NCI-H1694 (cell line): Measurements from ENCODE around the gene ZBTB20.

Experiments used
- DNase-seq: peaks from one replicate; lab custom pipeline; 2025; lab: John Stamatoyannopoulos, UW

Gene ZBTB20

DNA sequence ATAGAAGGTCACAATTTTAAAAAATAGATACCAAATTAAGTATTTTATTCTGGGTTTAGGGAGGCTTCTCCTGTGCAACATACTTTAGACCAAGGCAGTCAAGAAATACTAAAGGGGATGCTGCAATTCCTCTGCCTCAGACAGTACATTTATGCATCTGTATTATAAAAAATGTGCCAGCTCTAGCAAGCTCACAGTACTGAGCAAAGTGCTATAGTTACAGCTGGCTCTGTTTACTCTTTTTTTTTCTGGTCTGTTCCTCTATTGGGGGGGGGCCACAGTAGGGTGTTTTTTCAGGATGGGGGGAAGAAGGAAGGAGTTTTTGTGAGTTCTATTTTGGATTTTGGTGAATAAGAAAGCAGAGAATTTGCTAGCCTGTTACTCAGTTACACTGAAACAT is 668.3 kb downstream of the ZBTB20 start:
- no peak for DNase-seq

GRCh38 chr3:114476511-114476910 is 670.6 kb downstream of the ZBTB20 start:
- DNase-seq = no peak

DNA sequence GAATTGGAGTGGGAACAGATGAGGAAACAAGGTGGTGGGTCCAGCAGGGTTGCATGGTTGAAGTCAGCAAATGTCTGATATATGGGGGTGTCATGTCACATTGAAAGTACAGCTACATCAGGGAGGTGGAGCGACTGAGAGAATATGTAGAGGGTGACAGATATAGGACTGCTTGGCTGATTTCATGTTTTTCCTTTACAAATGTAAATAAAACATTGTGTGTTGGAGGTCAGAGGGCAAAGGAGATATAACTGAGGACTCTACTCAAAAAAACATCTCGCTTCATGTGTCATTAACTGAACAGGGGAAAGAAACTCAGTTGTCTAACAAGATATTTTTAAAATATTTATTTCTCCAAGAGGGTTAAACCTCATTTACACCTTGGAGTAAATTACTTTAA is 675.6 kb downstream of the ZBTB20 start:
- DNase-seq = no peak

- no peak for DNase-seq
Measured at GRCh38 chr3:114469070-114469469, 678.0 kb downstream of the ZBTB20 start.

DNA sequence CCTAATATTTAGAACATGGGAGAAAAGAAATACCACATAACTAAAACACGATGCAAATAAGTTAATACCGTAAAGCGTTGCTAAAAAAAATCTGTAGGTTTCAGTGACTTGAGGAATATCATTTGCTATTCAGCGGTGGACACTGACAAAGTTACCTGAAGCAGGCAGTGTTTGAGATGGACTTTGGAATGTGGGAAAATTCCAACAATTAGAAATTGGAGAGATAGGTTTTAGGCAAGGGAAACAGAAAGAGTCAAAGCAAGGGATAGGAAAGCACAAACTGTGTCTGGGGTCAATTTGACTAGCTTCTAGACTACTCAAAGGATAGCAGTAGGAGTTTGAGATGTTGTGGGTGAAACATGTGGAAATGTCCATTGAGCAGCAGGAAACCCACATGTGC is 680.3 kb downstream of the ZBTB20 start:
- no peak for DNase-seq

DNA sequence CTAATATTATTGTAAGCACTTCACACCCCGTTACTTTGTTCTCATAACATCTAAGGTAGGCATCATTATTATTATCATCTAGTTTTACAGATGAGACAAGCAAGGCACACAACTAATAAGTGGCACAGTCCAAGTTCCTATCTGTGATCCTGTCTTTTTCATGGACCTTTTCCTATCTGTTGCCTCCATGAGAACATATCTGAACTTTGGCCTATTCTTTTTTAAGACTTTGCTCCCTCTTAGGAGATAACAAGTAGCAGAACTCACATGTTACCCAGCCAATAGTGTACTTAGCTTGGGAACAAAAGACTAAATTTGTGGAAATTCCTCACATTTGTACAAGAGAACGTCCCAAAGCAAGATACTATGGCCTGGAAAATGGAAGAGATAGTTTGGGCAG is 680.8 kb downstream of the ZBTB20 start:
- no peak for DNase-seq

DNA sequence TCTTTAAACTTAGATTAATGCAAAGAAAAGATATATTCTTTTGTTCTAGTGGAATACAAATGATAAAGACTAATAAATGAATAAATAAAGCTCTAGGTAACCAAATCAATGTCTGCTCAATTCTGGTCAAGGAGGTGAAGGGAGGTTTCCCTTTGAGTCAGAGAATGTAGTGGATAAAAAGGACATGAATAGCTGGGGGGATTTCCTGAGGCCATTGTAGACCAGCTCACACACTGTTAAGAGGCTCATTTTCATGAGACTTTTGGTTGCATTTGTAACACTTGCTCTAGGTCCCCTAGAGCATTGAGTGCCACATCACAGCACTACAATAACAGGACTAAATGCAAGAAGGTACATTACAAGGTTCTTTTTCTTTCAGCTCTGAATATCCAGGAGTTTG is 682.5 kb downstream of the ZBTB20 start:
- DNase-seq = no peak

DNA sequence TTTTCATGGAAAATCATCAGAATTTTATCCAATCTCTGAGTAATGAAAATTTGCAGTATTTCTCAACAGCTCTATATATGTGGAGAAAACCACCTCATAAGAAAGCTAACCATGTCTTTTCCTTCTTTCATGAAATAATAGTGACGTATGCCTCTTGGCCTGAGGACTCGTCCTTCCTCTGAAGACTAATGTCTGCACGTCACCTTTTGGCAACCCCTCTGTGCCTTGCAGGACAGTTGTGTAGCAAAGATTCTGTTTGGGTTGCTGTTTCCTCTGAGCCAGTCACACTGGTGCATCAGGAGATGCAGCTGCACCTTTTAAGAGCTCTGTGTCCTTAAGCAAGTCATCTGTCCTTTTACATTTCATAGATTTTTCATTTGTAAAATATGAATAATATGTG is 684.3 kb downstream of the ZBTB20 start:
- DNase-seq = no peak

- DNase-seq = no peak
Measured at GRCh38 chr3:114460459-114460858, 686.6 kb downstream of the ZBTB20 start.

DNA sequence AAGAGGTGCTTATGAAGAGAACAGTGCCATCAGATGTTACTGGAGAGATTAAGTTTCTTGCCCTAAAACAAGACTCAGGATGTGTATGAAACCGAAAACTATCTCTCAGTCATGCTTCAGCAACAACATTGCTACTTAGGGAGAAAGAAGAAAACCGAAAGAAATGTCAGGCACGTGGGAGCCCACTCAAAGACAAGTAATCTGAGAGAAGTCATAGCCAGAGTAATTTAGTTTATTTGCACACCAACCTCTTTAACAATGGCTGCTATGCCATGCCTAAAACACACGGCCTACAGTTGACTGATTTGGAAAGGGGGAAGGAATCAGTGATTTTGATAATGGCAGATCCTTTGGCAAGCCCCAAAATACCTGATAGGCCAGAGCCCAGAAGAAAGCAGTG is 690.3 kb downstream of the ZBTB20 start:
- DNase-seq = no peak

DNA sequence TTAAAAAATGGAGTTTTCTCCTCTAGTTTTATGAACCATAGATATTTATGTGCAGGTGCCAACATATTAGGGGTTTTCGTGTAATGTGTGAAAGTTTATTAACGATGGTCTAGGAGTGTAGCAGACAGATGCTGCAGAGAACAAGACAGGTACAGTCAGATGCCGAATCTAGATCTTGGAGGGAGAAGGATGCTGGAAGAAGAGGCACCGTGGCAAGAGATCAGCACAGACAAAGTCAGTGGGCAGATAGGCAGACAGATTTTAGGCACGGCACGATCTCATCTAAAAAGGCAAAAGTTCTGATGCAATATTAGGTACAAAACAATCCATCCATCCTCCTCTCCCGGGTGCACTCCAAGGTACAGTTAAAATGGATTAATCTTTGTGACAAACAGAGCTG is 691.7 kb downstream of the ZBTB20 start:
- DNase-seq = no peak

DNA sequence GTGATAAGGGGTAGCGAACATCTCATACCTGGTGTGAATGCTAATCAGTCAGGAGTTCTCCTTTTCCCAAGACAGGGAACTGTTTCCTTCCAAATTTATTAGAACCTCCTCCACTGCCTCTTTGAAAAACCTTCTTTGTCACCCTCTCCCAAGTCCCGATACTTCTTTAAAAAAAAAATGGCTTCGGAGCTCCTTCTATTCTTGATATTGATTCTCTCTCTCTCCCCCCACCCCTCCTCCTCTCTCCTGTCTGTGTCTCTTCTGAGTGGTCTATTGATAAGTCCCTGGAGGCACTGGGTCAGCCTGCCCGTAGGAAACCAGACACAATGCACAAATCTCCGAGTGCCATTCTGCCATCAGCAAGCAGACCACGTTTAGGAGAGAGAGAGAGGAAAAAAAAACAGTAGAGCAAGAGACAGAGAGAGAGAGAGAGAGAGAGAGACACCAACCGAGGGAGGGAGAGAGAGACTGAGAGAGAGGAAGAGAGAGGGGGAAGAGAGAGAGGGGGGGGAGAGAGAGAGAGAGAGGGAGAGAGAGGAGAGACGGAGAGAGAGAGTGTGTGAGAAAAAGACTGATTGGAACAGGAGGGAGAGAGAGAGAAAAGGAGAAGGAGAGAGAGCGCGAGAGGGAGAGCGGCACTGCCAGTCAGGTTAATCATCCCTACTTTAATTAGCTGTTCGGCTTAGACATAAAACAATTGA is 692.4 kb downstream of the ZBTB20 start:
- peak; percentile 42 for DNase-seq

- no peak for DNase-seq
Measured at GRCh38 chr3:114453361-114453780, 693.7 kb downstream of the ZBTB20 start.

DNA sequence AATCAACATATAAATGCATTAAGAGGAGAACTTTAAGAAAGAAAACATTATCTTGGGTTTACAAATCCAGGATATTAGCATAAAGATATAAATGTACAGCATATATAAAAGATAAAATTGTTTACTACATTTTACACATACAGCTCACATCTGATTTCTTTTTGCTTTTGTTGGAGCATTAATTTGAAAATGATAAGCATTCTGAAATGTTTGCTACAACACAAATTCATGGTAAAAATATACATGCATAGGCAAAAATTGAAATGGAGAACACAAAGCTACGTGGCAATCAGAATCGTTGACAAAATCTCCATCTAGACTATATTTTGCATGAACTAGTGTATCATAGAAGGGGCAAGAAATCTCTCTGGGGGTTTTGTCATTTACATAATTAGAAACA is 694.2 kb downstream of the ZBTB20 start:
- no peak for DNase-seq

GRCh38 chr3:114452256-114452655 is 694.8 kb downstream of the ZBTB20 start:
- no peak for DNase-seq

GRCh38 chr3:114451561-114452018 is 695.5 kb downstream of the ZBTB20 start:
- no peak for DNase-seq

DNA sequence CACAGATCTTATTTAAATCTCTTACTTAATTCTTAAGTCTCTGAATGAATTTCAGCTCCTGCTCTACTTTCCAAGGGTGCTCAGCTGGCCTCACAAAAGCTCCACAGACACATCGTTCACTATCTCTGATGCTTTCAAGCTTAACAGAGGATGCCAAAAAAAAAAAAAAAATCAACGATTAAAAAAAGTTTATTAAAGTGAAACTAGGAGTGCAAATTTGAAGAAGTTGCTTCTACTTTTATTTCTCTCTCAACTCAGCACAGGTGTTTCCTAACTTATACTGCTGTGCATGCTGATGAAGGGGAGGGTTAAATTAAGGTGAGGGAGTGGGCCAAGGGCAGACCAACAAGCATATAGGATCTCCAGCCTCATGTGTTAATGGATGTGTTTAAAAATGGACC is 696.0 kb downstream of the ZBTB20 start:
- DNase-seq = no peak

GRCh38 chr3:114450008-114450596 is 697.0 kb downstream of the ZBTB20 start:
- no peak for DNase-seq

- peak; percentile 39 for DNase-seq
Measured at GRCh38 chr3:114449271-114450007, 697.6 kb downstream of the ZBTB20 start.

DNA sequence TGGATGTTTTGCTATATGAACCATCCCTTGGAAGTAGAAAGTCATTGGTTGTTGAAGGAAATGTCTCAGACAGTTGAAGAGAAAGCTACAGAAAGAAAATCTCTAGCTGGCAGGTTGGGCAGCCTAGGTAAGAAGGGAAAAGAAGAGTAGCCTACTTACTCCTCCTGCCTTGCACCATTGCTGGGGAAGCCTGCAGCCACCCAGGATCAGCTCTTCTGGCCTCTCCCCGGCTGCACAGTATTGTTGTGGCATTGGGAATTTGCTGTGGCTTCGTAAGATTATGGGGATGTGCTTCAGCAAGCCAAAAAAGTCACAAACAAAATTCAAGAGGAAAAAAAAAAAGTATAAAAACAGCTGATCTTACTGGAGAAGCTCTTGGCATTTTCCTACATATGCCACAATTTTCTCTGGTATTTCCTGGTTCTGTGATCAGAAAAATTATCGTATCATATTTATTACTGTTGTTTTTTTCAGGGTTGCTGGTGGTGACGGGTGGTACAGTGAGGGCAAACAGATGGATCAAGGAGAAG is 699.1 kb downstream of the ZBTB20 start:
- DNase-seq = no peak

GRCh38 chr3:114447545-114447944 is 699.5 kb downstream of the ZBTB20 start:
- no peak for DNase-seq

- DNase-seq = no peak
Measured at GRCh38 chr3:114446600-114446999, 700.5 kb downstream of the ZBTB20 start.

GRCh38 chr3:114445233-114445632 is 701.9 kb downstream of the ZBTB20 start:
- no peak for DNase-seq
